ENCODE measurements around the gene CD8A.

DNA sequence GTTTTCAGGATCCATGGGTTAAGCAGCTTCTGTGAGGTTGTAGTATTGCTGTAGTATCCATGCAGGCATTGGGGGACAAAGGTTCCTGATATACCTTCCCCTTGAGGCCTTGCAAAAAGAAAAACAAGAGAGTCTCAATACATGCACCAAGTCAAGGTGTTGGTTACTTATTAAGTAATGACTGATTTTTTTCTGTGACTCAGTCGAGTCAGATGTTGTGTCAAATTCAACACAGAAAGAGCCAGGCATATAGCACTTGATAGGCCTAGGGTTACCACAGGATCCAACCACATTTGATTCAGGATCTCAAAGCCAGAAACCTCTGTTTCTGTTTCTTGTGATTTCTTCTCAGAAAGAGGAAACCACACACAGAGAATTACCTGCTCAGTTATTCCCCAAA lies 24.9 kb upstream of the CD8A start:
- TF ChIP-seq, protein P1, sequence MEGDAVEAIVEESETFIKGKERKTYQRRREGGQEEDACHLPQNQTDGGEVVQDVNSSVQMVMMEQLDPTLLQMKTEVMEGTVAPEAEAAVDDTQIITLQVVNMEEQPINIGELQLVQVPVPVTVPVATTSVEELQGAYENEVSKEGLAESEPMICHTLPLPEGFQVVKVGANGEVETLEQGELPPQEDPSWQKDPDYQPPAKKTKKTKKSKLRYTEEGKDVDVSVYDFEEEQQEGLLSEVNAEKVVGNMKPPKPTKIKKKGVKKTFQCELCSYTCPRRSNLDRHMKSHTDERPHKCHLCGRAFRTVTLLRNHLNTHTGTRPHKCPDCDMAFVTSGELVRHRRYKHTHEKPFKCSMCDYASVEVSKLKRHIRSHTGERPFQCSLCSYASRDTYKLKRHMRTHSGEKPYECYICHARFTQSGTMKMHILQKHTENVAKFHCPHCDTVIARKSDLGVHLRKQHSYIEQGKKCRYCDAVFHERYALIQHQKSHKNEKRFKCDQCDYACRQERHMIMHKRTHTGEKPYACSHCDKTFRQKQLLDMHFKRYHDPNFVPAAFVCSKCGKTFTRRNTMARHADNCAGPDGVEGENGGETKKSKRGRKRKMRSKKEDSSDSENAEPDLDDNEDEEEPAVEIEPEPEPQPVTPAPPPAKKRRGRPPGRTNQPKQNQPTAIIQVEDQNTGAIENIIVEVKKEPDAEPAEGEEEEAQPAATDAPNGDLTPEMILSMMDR (IDR thresholded peaks at IDR 0.05; ENCODE audit: borderline replicate concordance, extremely low read depth, low read length, poor library complexity, severe bottlenecking), result no peak
- TF ChIP-seq EZH2 (IDR thresholded peaks at IDR 0.05; ENCODE audit: borderline replicate concordance, low read depth, low read length, severe bottlenecking), result no peak
